OCI-LY1 (cell line): ENCODE measurements around the gene CACNB2.

Source experiments
- H2AFZ ChIP-seq: fragments of 200-600 bp; sonication (generic), shearing (Covaris generic); 2 replicates; pipeline ENCODE4 v1.6.0; 2014; ENCODE audit warnings: antibody characterized with exemption, mild to moderate bottlenecking, low read length
- H3F3A ChIP-seq: fragments of 200-600 bp; sonication (generic), shearing (Covaris generic); 2 replicates; pipeline ENCODE4 v1.6.0; 2014; ENCODE audit warnings: mild to moderate bottlenecking, antibody characterized with exemption, low read length, moderate library complexity; ENCODE audit not compliant: insufficient read depth
- H3K27ac ChIP-seq: fragments of 200-600 bp; sonication (generic); 2 replicates; pipeline ENCODE4 v1.5.1; 2014; ENCODE audit warnings: low read length, mixed run types, mild to moderate bottlenecking, low read depth; ENCODE audit not compliant: poor library complexity, severe bottlenecking
- H3K27me3 ChIP-seq: fragments of 200-600 bp; sonication (generic); 2 replicates; pipeline ENCODE4 v1.6.0; 2014; ENCODE audit warnings: antibody characterized with exemption, mild to moderate bottlenecking, low read length, moderate library complexity; ENCODE audit not compliant: insufficient read depth
- H3K36me3 ChIP-seq: fragments of 200-600 bp; sonication (generic); 2 replicates; pipeline ENCODE4 v1.6.1; 2014; ENCODE audit warnings: mild to moderate bottlenecking, antibody characterized with exemption, low read length, moderate library complexity, mixed read lengths; ENCODE audit not compliant: insufficient read depth
- H3K4me1 ChIP-seq: fragments of 200-600 bp; sonication (generic); 2 replicates; pipeline ENCODE4 v1.5.1; 2014; ENCODE audit warnings: mild to moderate bottlenecking, low read length, moderate library complexity; ENCODE audit not compliant: insufficient read depth, severe bottlenecking
- H3K4me2 ChIP-seq: fragments of 200-600 bp; sonication (generic), shearing (Covaris generic); 2 replicates; pipeline ENCODE4 v1.6.1; 2014; ENCODE audit warnings: low read length
- H3K4me3 ChIP-seq: fragments of 200-600 bp; sonication (generic); 2 replicates; pipeline ENCODE4 v1.5.1; 2014; ENCODE audit warnings: low read length, low read depth, mild to moderate bottlenecking, mixed read lengths; ENCODE audit not compliant: poor library complexity, severe bottlenecking
- H3K79me2 ChIP-seq: fragments of 200-600 bp; shearing (Covaris generic); 2 replicates; pipeline ENCODE4 v1.6.1; 2016; ENCODE audit warnings: mixed run types, low read length, mixed read lengths; ENCODE audit not compliant: insufficient read depth
- H3K9ac ChIP-seq: fragments of 200-600 bp; sonication (generic), shearing (Covaris generic); 2 replicates; pipeline ENCODE4 v1.6.1; 2014; ENCODE audit warnings: mild to moderate bottlenecking, low read length, mixed read lengths
- H3K9me2 ChIP-seq: fragments of 200-600 bp; sonication (generic), shearing (Covaris generic); 2 replicates; pipeline ENCODE4 v1.6.1; 2014; ENCODE audit warnings: low read depth, mild to moderate bottlenecking, low read length, mixed read lengths
- H3K9me3 ChIP-seq: fragments of 200-600 bp; shearing (Covaris generic); 2 replicates; pipeline ENCODE4 v1.6.1; 2014; ENCODE audit warnings: low read length, mixed read lengths
- H4K20me1 ChIP-seq: fragments of 200-600 bp; sonication (generic), shearing (Covaris generic); 2 replicates; pipeline ENCODE4 v1.6.0; 2016; ENCODE audit warnings: mild to moderate bottlenecking, low read length; ENCODE audit not compliant: insufficient read depth
- EZH2 ChIP-seq: fragments of 200-600 bp; sonication (generic), shearing (Covaris generic); IDR thresholded peaks from 2 replicates; pipeline ENCODE4 v1.8.0; 2017; ENCODE audit warnings: borderline replicate concordance, mixed run types, mild to moderate bottlenecking, antibody characterized with exemption, low read length, moderate library complexity, mixed read lengths
- TF ChIP-seq, protein P1 (sequence below): fragments of 200-600 bp; sonication (generic), shearing (Covaris generic); IDR thresholded peaks from 2 replicates; pipeline ENCODE4 v1.5.1; 2017; ENCODE audit warnings: mild to moderate bottlenecking, antibody characterized with exemption, low read length, moderate library complexity, mixed read lengths

CACNB2 gene

GRCh38 chr10:18221123-18221522 lies 80.9 kb downstream of the CACNB2 start:
- Histone ChIP-seq H2AFZ (no peak overlapping the region), H3K9me2 (no peaks in the 10 kb centered on the region), H3K27ac (no peak overlapping the region), H3K36me3 (no peaks in the 10 kb centered on the region), H3K9ac (no peak overlapping the region), H3K4me3 (no peak overlapping the region), H3K4me1 (no peaks in the 10 kb centered on the region), H4K20me1 (no peaks in the 10 kb centered on the region), H3K4me2 (no peak overlapping the region), H3K27me3 (no peaks in the 10 kb centered on the region), H3K79me2 (no peaks in the 10 kb centered on the region), H3K9me3 (no peaks in the 10 kb centered on the region), H3F3A (no peaks in the 10 kb centered on the region)
- TF ChIP-seq, protein P1, sequence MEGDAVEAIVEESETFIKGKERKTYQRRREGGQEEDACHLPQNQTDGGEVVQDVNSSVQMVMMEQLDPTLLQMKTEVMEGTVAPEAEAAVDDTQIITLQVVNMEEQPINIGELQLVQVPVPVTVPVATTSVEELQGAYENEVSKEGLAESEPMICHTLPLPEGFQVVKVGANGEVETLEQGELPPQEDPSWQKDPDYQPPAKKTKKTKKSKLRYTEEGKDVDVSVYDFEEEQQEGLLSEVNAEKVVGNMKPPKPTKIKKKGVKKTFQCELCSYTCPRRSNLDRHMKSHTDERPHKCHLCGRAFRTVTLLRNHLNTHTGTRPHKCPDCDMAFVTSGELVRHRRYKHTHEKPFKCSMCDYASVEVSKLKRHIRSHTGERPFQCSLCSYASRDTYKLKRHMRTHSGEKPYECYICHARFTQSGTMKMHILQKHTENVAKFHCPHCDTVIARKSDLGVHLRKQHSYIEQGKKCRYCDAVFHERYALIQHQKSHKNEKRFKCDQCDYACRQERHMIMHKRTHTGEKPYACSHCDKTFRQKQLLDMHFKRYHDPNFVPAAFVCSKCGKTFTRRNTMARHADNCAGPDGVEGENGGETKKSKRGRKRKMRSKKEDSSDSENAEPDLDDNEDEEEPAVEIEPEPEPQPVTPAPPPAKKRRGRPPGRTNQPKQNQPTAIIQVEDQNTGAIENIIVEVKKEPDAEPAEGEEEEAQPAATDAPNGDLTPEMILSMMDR = no peak
- TF ChIP-seq EZH2 = no peak

DNA sequence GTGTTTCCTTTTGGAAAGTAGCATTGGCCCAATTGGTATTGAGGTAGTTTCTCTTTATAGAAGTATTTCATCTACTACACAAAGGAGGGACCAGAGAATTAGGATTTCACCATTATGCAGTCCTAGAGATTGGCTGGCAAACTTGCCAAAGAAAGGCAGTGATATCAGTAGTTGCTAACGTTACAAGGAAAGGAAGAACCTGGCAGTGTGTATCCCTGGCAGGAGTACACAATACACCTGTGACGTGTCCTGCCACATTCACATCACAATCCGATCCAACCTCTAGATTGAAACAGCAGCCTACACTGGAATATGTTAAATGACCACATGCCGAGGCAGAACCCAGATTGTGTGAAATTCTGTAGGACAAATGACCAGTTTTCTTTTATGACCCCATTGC lies 81.7 kb downstream of the CACNB2 start:
- H3F3A ChIP-seq = no peaks in the 10 kb centered on the region
- H3K79me2 ChIP-seq = no peaks in the 10 kb centered on the region
- no peak overlapping the region for H3K4me2 ChIP-seq
- no peaks in the 10 kb centered on the region for H4K20me1 ChIP-seq
- H3K4me3 ChIP-seq = no peak overlapping the region
- H3K4me1 ChIP-seq = no peaks in the 10 kb centered on the region
- no peaks in the 10 kb centered on the region for H3K9me3 ChIP-seq
- no peak overlapping the region for H2AFZ ChIP-seq
- H3K36me3 ChIP-seq = no peaks in the 10 kb centered on the region
- no peaks in the 10 kb centered on the region for H3K9me2 ChIP-seq
- TF ChIP-seq, protein P1 = no peak
- TF ChIP-seq EZH2 = no peak
- H3K9ac ChIP-seq = no peak overlapping the region
- no peak overlapping the region for H3K27ac ChIP-seq
- no peaks in the 10 kb centered on the region for H3K27me3 ChIP-seq

- TF ChIP-seq, protein P1 = no peak
- TF ChIP-seq EZH2 = no peak
- no peaks in the 10 kb centered on the region for H3K27me3 ChIP-seq
These were observed 82.6 kb downstream of the CACNB2 start for GRCh38 chr10:18222866-18223265.

More at GRCh38 chr10:18222866-18223265, 82.6 kb downstream of the CACNB2 start:
- Histone ChIP-seq H3K9ac (no peak overlapping the region), H3K27ac (no peak overlapping the region), H4K20me1 (no peaks in the 10 kb centered on the region), H3K4me2 (no peak overlapping the region), H3K36me3 (no peaks in the 10 kb centered on the region), H3K9me2 (no peaks in the 10 kb centered on the region), H3F3A (no peaks in the 10 kb centered on the region), H3K9me3 (no peaks in the 10 kb centered on the region), H2AFZ (no peak overlapping the region), H3K4me3 (no peak overlapping the region), H3K4me1 (no peaks in the 10 kb centered on the region), H3K79me2 (no peaks in the 10 kb centered on the region)
